WTC11 (cell line): Measurements from ENCODE around the gene TRIM38. TPM values are rescaled to one million over a fixed set of nuclear protein-coding genes. Genes with fewer than 3 reads are reported as not detected.

Experiments used
- ATAC-seq: fragments of 200-7000 bp; cut with Tn5 transposase; 2 replicates; pipeline ENCODE4 v1.10.0; 2021; ENCODE audit warnings: mild to moderate bottlenecking, moderate library complexity
- CTCF ChIA-PET: fragments of 300-600 bp; sonication (Branson Sonifier 250); formaldehyde crosslinking; loops from one replicate; lab custom pipeline; 2021; ENCODE audit warnings: antibody characterized with exemption; lab: Charles Lee
- POLR2A ChIA-PET: fragments of 350-600 bp; sonication (Branson Sonifier 250); formaldehyde crosslinking; loops from one replicate; lab custom pipeline; 2021; ENCODE audit warnings: antibody characterized with exemption; lab: Charles Lee
- DNase-seq: peaks from one replicate; pipeline ENCODE4 v3.0.0; 2021; ENCODE audit warnings: low spot score
- H3K27ac Mint-ChIP-seq: 2 replicates; pipeline ENCODE4 v1.8.0; 2021; ENCODE audit warnings: mixed read lengths
- H3K27me3 Mint-ChIP-seq: 2 replicates; pipeline ENCODE4 v1.8.0; 2021; ENCODE audit warnings: low read depth, mild to moderate bottlenecking, moderate library complexity, mixed read lengths
- H3K36me3 Mint-ChIP-seq: 2 replicates; pipeline ENCODE4 v1.8.0; 2021; ENCODE audit warnings: mixed read lengths
- H3K4me1 Mint-ChIP-seq: 2 replicates; pipeline ENCODE4 v1.8.0; 2022; ENCODE audit warnings: mixed read lengths
- H3K4me3 Mint-ChIP-seq: 2 replicates; pipeline ENCODE4 v1.8.0; 2021; ENCODE audit warnings: mild to moderate bottlenecking, moderate library complexity, mixed read lengths
- H3K9me3 Mint-ChIP-seq: 2 replicates; pipeline ENCODE4 v1.8.0; 2021; ENCODE audit warnings: mixed read lengths
- CREM ChIP-seq: sonication (generic); formaldehyde crosslinking; IDR thresholded peaks from 2 replicates; pipeline ENCODE4 v1.8.1; 2022; ENCODE audit warnings: mild to moderate bottlenecking, missing genetic modification reagents, moderate library complexity
- ETV6 ChIP-seq: sonication (generic); formaldehyde crosslinking; IDR thresholded peaks from 2 replicates; pipeline ENCODE4 v1.8.1; 2022; ENCODE audit warnings: mild to moderate bottlenecking, missing genetic modification reagents
- FOXJ3 ChIP-seq: sonication (generic); formaldehyde crosslinking; IDR thresholded peaks from 2 replicates; pipeline ENCODE4 v1.9.0; 2021; ENCODE audit warnings: missing genetic modification reagents, mild to moderate bottlenecking, borderline replicate concordance
- KAT7 ChIP-seq: sonication (generic); formaldehyde crosslinking; IDR thresholded peaks from 2 replicates; pipeline ENCODE4 v1.8.1; 2023; ENCODE audit warnings: missing genetic modification reagents, mild to moderate bottlenecking, borderline replicate concordance
- NFYB ChIP-seq: sonication (generic); formaldehyde crosslinking; conservative IDR thresholded peaks from 2 replicates; pipeline ENCODE4 v1.8.0; 2022; ENCODE audit warnings: low read depth, missing genetic modification reagents
- SP1 ChIP-seq: sonication (generic); formaldehyde crosslinking; conservative IDR thresholded peaks from 2 replicates; pipeline ENCODE4 v1.8.1; 2022; ENCODE audit warnings: missing genetic modification reagents
- ZNF138 ChIP-seq: sonication (generic); formaldehyde crosslinking; conservative IDR thresholded peaks from 2 replicates; pipeline ENCODE4 v1.8.1; 2022; ENCODE audit warnings: mild to moderate bottlenecking, moderate library complexity, missing genetic modification reagents
- ZNF263 ChIP-seq: sonication (generic); formaldehyde crosslinking; IDR thresholded peaks from 2 replicates; pipeline ENCODE4 v1.8.1; 2022; ENCODE audit warnings: low read depth, mild to moderate bottlenecking, moderate library complexity, missing genetic modification reagents
- ZNF416 ChIP-seq: fragments of 250-450 bp; sonication (Bioruptor Pico); IDR thresholded peaks from 2 replicates; pipeline ENCODE4 v1.9.0; 2021; ENCODE audit warnings: mild to moderate bottlenecking, inconsistent platforms
- ZNF671 ChIP-seq: fragments of 250-450 bp; sonication (Bioruptor Pico); IDR thresholded peaks from 2 replicates; pipeline ENCODE4 v1.8.0; 2021; ENCODE audit warnings: mild to moderate bottlenecking
- total RNA-seq: library from RNA; stranded (reverse); gene quantifications from 3 replicates; pipeline ENCODE4 v1.2.3, GENCODE V29; 2021
- TF ChIP-seq, protein P1 (sequence below): sonication (generic); formaldehyde crosslinking; IDR thresholded peaks from 2 replicates; pipeline ENCODE4 v1.8.1; 2022; ENCODE audit warnings: missing genetic modification reagents, borderline replicate concordance
- TF ChIP-seq, protein P2 (sequence below): fragments of 200-600 bp; IDR thresholded peaks from 2 replicates; pipeline ENCODE4 v1.8.0; 2022; ENCODE audit warnings: antibody characterized with exemption
- TF ChIP-seq, protein P3 (sequence below): fragments of 250-450 bp; sonication (Bioruptor Pico); IDR thresholded peaks from 2 replicates; pipeline ENCODE4 v1.8.0; 2021; ENCODE audit warnings: mild to moderate bottlenecking
- TF ChIP-seq, protein P4 (sequence below): fragments of 250-450 bp; sonication (Bioruptor Pico); IDR thresholded peaks from 2 replicates; pipeline ENCODE4 v1.9.0; 2021; ENCODE audit warnings: mild to moderate bottlenecking, borderline replicate concordance
- TF ChIP-seq, protein P5 (sequence below): fragments of 250-450 bp; sonication (Bioruptor Pico); IDR thresholded peaks from 2 replicates; pipeline ENCODE4 v1.9.0; 2021; ENCODE audit warnings: moderate library complexity, mild to moderate bottlenecking, inconsistent platforms, borderline replicate concordance
- TF ChIP-seq, protein P6 (sequence below): sonication (generic); formaldehyde crosslinking; IDR thresholded peaks from 2 replicates; pipeline ENCODE4 v1.8.1; 2023; ENCODE audit warnings: mild to moderate bottlenecking, missing genetic modification reagents, borderline replicate concordance

TRIM38 gene
- total RNA-seq, 1 experiment from 2014 or later: 1.6 TPM

DNA sequence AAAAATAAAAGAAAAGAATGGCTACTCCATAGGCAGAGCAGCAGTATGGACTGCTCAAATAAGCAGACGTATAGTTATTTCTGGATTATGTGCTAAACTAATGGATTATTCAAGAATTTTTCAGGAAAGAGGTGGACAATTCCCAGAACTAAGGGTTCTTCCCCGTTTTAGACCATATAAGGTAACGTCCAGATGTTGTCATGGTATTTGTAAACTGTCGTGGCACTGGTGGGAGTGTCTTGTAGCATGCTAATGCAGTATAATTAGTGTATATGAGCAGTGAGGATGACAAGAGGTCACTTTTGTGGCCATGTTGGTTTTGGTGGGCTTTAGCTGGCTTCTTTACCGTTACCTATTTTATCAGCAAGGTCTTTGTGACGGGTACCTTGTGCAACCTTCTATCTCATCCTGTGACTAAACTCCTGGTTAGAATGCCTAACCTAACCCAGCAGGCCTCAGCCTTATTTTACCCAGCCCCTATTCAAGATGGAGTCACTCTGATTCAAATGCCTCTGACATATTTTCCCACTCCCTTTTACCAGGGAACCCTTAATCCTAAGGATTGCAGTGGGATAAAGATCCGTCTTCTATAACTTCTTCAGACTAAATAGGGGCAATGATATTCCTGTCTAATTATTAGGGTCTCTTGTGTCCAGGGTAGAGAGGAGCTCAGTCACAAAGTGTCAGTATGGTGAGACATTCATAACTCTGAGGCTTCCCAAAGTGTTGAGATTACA, 11.1 kb upstream of the TRIM38 start:
- TF ChIP-seq ZNF138 (CRISPR knock-in tag): no peak
- TF ChIP-seq, protein P1, sequence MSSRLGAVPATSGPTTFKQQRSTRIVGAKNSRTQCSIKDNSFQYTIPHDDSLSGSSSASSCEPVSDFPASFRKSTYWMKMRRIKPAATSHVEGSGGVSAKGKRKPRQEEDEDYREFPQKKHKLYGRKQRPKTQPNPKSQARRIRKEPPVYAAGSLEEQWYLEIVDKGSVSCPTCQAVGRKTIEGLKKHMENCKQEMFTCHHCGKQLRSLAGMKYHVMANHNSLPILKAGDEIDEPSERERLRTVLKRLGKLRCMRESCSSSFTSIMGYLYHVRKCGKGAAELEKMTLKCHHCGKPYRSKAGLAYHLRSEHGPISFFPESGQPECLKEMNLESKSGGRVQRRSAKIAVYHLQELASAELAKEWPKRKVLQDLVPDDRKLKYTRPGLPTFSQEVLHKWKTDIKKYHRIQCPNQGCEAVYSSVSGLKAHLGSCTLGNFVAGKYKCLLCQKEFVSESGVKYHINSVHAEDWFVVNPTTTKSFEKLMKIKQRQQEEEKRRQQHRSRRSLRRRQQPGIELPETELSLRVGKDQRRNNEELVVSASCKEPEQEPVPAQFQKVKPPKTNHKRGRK: no peak
- no peak for TF ChIP-seq ETV6
- TF ChIP-seq NFYB (CRISPR knock-in tag): no peak
- TF ChIP-seq, protein P2, sequence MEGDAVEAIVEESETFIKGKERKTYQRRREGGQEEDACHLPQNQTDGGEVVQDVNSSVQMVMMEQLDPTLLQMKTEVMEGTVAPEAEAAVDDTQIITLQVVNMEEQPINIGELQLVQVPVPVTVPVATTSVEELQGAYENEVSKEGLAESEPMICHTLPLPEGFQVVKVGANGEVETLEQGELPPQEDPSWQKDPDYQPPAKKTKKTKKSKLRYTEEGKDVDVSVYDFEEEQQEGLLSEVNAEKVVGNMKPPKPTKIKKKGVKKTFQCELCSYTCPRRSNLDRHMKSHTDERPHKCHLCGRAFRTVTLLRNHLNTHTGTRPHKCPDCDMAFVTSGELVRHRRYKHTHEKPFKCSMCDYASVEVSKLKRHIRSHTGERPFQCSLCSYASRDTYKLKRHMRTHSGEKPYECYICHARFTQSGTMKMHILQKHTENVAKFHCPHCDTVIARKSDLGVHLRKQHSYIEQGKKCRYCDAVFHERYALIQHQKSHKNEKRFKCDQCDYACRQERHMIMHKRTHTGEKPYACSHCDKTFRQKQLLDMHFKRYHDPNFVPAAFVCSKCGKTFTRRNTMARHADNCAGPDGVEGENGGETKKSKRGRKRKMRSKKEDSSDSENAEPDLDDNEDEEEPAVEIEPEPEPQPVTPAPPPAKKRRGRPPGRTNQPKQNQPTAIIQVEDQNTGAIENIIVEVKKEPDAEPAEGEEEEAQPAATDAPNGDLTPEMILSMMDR: no peak
- TF ChIP-seq FOXJ3 (CRISPR knock-in tag): no peak
- no peak for TF ChIP-seq ZNF671 (CRISPR knock-in tag)
- no peak for TF ChIP-seq SP1 (CRISPR knock-in tag)
- TF ChIP-seq, protein P3, sequence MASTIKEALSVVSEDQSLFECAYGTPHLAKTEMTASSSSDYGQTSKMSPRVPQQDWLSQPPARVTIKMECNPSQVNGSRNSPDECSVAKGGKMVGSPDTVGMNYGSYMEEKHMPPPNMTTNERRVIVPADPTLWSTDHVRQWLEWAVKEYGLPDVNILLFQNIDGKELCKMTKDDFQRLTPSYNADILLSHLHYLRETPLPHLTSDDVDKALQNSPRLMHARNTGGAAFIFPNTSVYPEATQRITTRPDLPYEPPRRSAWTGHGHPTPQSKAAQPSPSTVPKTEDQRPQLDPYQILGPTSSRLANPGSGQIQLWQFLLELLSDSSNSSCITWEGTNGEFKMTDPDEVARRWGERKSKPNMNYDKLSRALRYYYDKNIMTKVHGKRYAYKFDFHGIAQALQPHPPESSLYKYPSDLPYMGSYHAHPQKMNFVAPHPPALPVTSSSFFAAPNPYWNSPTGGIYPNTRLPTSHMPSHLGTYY (CRISPR knock-in tag): no peak
- TF ChIP-seq, protein P4, sequence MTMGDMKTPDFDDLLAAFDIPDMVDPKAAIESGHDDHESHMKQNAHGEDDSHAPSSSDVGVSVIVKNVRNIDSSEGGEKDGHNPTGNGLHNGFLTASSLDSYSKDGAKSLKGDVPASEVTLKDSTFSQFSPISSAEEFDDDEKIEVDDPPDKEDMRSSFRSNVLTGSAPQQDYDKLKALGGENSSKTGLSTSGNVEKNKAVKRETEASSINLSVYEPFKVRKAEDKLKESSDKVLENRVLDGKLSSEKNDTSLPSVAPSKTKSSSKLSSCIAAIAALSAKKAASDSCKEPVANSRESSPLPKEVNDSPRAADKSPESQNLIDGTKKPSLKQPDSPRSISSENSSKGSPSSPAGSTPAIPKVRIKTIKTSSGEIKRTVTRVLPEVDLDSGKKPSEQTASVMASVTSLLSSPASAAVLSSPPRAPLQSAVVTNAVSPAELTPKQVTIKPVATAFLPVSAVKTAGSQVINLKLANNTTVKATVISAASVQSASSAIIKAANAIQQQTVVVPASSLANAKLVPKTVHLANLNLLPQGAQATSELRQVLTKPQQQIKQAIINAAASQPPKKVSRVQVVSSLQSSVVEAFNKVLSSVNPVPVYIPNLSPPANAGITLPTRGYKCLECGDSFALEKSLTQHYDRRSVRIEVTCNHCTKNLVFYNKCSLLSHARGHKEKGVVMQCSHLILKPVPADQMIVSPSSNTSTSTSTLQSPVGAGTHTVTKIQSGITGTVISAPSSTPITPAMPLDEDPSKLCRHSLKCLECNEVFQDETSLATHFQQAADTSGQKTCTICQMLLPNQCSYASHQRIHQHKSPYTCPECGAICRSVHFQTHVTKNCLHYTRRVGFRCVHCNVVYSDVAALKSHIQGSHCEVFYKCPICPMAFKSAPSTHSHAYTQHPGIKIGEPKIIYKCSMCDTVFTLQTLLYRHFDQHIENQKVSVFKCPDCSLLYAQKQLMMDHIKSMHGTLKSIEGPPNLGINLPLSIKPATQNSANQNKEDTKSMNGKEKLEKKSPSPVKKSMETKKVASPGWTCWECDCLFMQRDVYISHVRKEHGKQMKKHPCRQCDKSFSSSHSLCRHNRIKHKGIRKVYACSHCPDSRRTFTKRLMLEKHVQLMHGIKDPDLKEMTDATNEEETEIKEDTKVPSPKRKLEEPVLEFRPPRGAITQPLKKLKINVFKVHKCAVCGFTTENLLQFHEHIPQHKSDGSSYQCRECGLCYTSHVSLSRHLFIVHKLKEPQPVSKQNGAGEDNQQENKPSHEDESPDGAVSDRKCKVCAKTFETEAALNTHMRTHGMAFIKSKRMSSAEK (CRISPR knock-in tag): no peak
- TF ChIP-seq ZNF416 (CRISPR knock-in tag): no peak
- no peak for TF ChIP-seq ZNF263
- no peak for TF ChIP-seq CREM (CRISPR knock-in tag)
- TF ChIP-seq, protein P5, sequence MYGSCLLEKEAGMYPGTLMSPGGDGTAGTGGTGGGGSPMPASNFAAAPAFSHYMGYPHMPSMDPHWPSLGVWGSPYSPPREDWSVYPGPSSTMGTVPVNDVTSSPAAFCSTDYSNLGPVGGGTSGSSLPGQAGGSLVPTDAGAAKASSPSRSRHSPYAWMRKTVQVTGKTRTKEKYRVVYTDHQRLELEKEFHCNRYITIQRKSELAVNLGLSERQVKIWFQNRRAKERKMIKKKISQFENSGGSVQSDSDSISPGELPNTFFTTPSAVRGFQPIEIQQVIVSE (CRISPR knock-in tag): no peak
- no peak for TF ChIP-seq KAT7 (CRISPR knock-in tag)
- TF ChIP-seq, protein P6, sequence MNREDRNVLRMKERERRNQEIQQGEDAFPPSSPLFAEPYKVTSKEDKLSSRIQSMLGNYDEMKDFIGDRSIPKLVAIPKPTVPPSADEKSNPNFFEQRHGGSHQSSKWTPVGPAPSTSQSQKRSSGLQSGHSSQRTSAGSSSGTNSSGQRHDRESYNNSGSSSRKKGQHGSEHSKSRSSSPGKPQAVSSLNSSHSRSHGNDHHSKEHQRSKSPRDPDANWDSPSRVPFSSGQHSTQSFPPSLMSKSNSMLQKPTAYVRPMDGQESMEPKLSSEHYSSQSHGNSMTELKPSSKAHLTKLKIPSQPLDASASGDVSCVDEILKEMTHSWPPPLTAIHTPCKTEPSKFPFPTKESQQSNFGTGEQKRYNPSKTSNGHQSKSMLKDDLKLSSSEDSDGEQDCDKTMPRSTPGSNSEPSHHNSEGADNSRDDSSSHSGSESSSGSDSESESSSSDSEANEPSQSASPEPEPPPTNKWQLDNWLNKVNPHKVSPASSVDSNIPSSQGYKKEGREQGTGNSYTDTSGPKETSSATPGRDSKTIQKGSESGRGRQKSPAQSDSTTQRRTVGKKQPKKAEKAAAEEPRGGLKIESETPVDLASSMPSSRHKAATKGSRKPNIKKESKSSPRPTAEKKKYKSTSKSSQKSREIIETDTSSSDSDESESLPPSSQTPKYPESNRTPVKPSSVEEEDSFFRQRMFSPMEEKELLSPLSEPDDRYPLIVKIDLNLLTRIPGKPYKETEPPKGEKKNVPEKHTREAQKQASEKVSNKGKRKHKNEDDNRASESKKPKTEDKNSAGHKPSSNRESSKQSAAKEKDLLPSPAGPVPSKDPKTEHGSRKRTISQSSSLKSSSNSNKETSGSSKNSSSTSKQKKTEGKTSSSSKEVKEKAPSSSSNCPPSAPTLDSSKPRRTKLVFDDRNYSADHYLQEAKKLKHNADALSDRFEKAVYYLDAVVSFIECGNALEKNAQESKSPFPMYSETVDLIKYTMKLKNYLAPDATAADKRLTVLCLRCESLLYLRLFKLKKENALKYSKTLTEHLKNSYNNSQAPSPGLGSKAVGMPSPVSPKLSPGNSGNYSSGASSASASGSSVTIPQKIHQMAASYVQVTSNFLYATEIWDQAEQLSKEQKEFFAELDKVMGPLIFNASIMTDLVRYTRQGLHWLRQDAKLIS (CRISPR knock-in tag): no peak
- H3K4me3 Mint-ChIP-seq: no peak overlapping the region
- peaks cover 1% of the 10 kb centered on the region; the same call in 1 of the 2 replicates for H3K36me3 Mint-ChIP-seq
- DNase-seq (no peak), ATAC-seq (no peak)
- CTCF ChIA-PET: no interaction called here
- H3K27me3 Mint-ChIP-seq: no peaks in the 10 kb centered on the region
- no peak overlapping the region for H3K27ac Mint-ChIP-seq
- POLR2A ChIA-PET: no interaction called here
- H3K4me1 Mint-ChIP-seq: no peaks in the 10 kb centered on the region
- peaks cover 7% of the 10 kb centered on the region for H3K9me3 Mint-ChIP-seq
